HG02678 (cell line): ENCODE measurements around the gene TLCD5.

Source experiments
- ATAC-seq: cut with Tn5 transposase; IDR thresholded peaks from one replicate; pipeline ENCODE4 v1.9.1; 2021; ENCODE audit warnings: mild to moderate bottlenecking, moderate library complexity; ENCODE audit not compliant: unreplicated experiment

TLCD5 gene

GRCh38 chr11:120307476-120307875 is 17.6 kb upstream of the TLCD5 start:
- no peak for ATAC-seq

GRCh38 chr11:120308081-120308480 is 17.0 kb upstream of the TLCD5 start:
- ATAC-seq = no peak

GRCh38 chr11:120310870-120311269 is 14.2 kb upstream of the TLCD5 start:
- ATAC-seq = no peak

GRCh38 chr11:120314861-120315260 is 10.2 kb upstream of the TLCD5 start:
- ATAC-seq = no peak

- no peak for ATAC-seq
These were observed 8.0 kb upstream of the TLCD5 start for GRCh38 chr11:120316880-120317688.

GRCh38 chr11:120317689-120318480 is 7.2 kb upstream of the TLCD5 start:
- no peak for ATAC-seq

- no peak for ATAC-seq
These were observed 6.2 kb upstream of the TLCD5 start for GRCh38 chr11:120318906-120319305.

- no peak for ATAC-seq
These were observed 1.1 kb downstream of the TLCD5 start for GRCh38 chr11:120326228-120326627.

GRCh38 chr11:120326845-120327281 is 1.8 kb downstream of the TLCD5 start:
- no peak for ATAC-seq

- ATAC-seq = no peak
These were observed 2.2 kb downstream of the TLCD5 start for GRCh38 chr11:120327311-120327710.

GRCh38 chr11:120329556-120329955 is 4.5 kb downstream of the TLCD5 start:
- no peak for ATAC-seq

GRCh38 chr11:120330045-120330444 is 4.9 kb downstream of the TLCD5 start:
- no peak for ATAC-seq

- no peak for ATAC-seq
These were observed 6.3 kb downstream of the TLCD5 start for GRCh38 chr11:120331301-120331996.

- no peak for ATAC-seq
These were observed 8.0 kb downstream of the TLCD5 start for GRCh38 chr11:120332822-120333716.

GRCh38 chr11:120333801-120334200 is 8.7 kb downstream of the TLCD5 start:
- no peak for ATAC-seq

GRCh38 chr11:120334332-120334731 is 9.2 kb downstream of the TLCD5 start:
- ATAC-seq = no peak

- ATAC-seq = no peak
These were observed 9.9 kb downstream of the TLCD5 start for GRCh38 chr11:120334894-120335462.

GRCh38 chr11:120335556-120335907 is 10.4 kb downstream of the TLCD5 start:
- ATAC-seq = peak; percentile 14

- ATAC-seq = peak; percentile 66
These were observed 11.0 kb downstream of the TLCD5 start, which contains the start of gene ARHGEF12 for GRCh38 chr11:120335908-120336640. Gene ARHGEF12, plus strand, starts transcription at chr11:120336413. Its CDS starts 831 bp downstream, at chr11:120337244.
